Right lobe of liver (tissue), 6 donors: Measurements from ENCODE around the gene MAEA. TPM values are rescaled to one million over a fixed set of nuclear protein-coding genes. Genes with fewer than 3 reads are reported as not detected.

Source experiments
- ATAC-seq, 4 donors: fragments of 200-7000 bp; cut with Tn5 transposase; one replicate each; pipeline ENCODE4 v1.9.1; 2020; ENCODE audit warnings: mild to moderate bottlenecking in 4 of 4, moderate library complexity in 4 of 4
- DNase-seq, 3 donors: peaks; one replicate each; pipeline ENCODE4 v3.0.0-alpha.2; 2020
- H3K27ac ChIP-seq, 3 donors: fragments of 200-600 bp; one replicate each; pipeline ENCODE4 v1.8.0; 2022
- H3K27me3 ChIP-seq, 2 donors: fragments of 200-600 bp; one replicate each; pipeline ENCODE4 v1.8.0; 2022
- H3K36me3 ChIP-seq, 4 donors: fragments of 200-600 bp; sonication (generic) in 1 of 4; one replicate each; pipeline versions ENCODE4 v1.5.1 to v1.8.0; 2017 to 2022; ENCODE audit warnings: control low read depth in 1 of 4
- H3K4me1 ChIP-seq, 4 donors: fragments of 200-600 bp; sonication (generic) in 1 of 4; one replicate each; pipeline versions ENCODE4 v1.5.1 to v1.8.0; 2017 to 2022; ENCODE audit warnings: control low read depth in 1 of 4
- H3K4me3 ChIP-seq, 3 donors: fragments of 200-600 bp; one replicate each; pipeline ENCODE4 v1.8.0; 2022
- H3K9me3 ChIP-seq, 4 donors: fragments of 200-600 bp; sonication (generic) in 1 of 4; one replicate each; pipeline versions ENCODE4 v1.5.1 to v1.8.0; 2017 to 2022; ENCODE audit warnings: control low read depth in 1 of 4
- POLR2A ChIP-seq: fragments of 450-650 bp; IDR thresholded peaks from one replicate; pipeline ENCODE4 v1.6.1; 2017; ENCODE audit warnings: antibody characterized with exemption, mild to moderate bottlenecking
- WGBS: methylation state at CpG from one replicate; pipeline ENCODE4 v1.1.6; 2018; ENCODE audit warnings: low coverage, low lambda C conversion rate; ENCODE audit not compliant: insufficient coverage; ENCODE audit errors: missing lambda C conversion rate; 5-methylcytosine and 5-hydroxymethylcytosine counted together
- intact Hi-C, 2 donors: fragments of 100-400 bp; cut with DNase I; formaldehyde crosslinking; loops; one replicate each; pipeline versions ENCODE4 v1.11.2 to v1.14.1; 2022
- total RNA-seq, 6 experiments: library from RNA; depleted of rRNA in 2 of 6; stranded (reverse); fragments of >200 nt in 2 of 6; fragmentation: NEBNext Ultra II Directional in 3 of 6; extraction: Animal tissue kit (Norgen Biotek cat#: 25700) in 3 of 6; gene quantifications; one replicate each; pipeline versions ENCODE4 v1.1.0 to v1.2.4, GENCODE V29; 2016 to 2023
- TF ChIP-seq, protein P1 (sequence below), 4 donors: fragments of 200-600 bp in 3 of 4; fragments of 450-650 bp in 1 of 4; IDR thresholded peaks; one replicate each; pipeline versions ENCODE4 v1.5.1 to v1.8.0; 2016 to 2022; ENCODE audit warnings: antibody characterized with exemption in 4 of 4, mild to moderate bottlenecking in 2 of 4
- donor health status: DM: no; HTN: yes; CAD: no.
- donor health status: DM: no; HTN: no; CAD: no.
- donor health status: DM: no; HTN: no; CAD: no.
- donor health status: DM: no; HTN: yes; CAD: no.
- donor health status: DM: no; HTN: yes; CAD: no.

The MAEA gene
- total RNA-seq, 6 experiments from 2014 or later: 24.3 to 42.0 (median 27.9) TPM

GRCh38 chr4:1379801-1380331, 90.2 kb downstream of the MAEA start:
- TF ChIP-seq POLR2A: no peak
- no peaks in the 10 kb centered on the region for H3K4me1 ChIP-seq
- no peak overlapping the region for H3K4me3 ChIP-seq
- no peaks in the 10 kb centered on the region for H3K9me3 ChIP-seq
- H3K27me3 ChIP-seq: no peaks in the 10 kb centered on the region
- H3K36me3 ChIP-seq: peaks cover 0 to 14% (median 0%) of the 10 kb centered on the region in 4 donors
- DNase-seq: peak in 2 of 3 donors; percentile 4 to 44
- intact Hi-C loops: no loop called here
- 92% methylated on average over 10 of the region's 31 CpGs for WGBS
- H3K27ac ChIP-seq: no peak overlapping the region
- ATAC-seq: no peak

DNA sequence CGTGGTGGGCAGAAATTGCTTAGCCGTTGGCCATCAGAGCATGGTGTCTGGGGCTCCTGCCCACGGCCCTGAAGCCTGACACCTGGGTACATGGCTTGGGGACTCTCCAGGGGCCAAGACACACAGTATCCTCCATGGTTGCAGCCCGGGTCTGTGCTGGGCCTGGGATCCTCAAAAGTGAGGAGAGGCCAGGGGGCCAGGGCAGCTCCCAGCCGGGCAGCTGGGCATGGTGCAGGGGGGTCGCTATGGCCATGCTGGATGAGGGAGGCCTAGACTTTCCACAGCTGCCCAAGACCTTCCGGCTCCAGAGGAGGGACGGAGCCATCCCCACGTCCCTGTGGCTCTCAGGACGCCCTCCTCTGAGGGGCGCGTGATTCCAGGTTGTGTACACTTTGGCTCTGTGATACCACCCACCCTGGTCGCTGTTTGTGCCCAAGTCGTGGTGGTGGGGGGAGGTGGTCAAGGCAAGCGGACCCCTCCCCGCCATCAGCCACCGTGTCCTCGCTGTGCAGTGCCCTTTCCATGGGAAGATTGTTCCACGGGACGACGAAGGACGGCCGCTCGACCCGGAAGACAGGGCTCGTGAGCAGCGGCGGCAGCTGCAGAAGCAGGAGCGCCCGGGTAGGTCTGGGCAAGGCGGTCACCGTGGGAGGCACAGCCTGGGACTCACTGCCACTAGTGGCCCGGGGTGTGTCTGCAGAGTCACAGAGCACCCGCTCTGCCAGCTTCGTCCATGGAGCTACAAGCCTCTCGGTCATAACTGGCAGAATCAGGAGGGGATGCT, 90.9 kb downstream of the MAEA start:
- Histone ChIP-seq H3K4me1 (no peaks in the 10 kb centered on the region), H3K4me3 (no peak overlapping the region), H3K27ac (no peak overlapping the region), H3K9me3 (no peaks in the 10 kb centered on the region), H3K36me3 (peaks cover 0 to 13% (median 0%) of the 10 kb centered on the region in 4 donors), H3K27me3 (no peaks in the 10 kb centered on the region)
- intact Hi-C loops: no loop called here
- no peak for ATAC-seq
- WGBS: 97% methylated on average over 6 of the region's 36 CpGs
- peak in 2 of 3 donors; percentile 16 to 42 for DNase-seq
- TF ChIP-seq, protein P1, sequence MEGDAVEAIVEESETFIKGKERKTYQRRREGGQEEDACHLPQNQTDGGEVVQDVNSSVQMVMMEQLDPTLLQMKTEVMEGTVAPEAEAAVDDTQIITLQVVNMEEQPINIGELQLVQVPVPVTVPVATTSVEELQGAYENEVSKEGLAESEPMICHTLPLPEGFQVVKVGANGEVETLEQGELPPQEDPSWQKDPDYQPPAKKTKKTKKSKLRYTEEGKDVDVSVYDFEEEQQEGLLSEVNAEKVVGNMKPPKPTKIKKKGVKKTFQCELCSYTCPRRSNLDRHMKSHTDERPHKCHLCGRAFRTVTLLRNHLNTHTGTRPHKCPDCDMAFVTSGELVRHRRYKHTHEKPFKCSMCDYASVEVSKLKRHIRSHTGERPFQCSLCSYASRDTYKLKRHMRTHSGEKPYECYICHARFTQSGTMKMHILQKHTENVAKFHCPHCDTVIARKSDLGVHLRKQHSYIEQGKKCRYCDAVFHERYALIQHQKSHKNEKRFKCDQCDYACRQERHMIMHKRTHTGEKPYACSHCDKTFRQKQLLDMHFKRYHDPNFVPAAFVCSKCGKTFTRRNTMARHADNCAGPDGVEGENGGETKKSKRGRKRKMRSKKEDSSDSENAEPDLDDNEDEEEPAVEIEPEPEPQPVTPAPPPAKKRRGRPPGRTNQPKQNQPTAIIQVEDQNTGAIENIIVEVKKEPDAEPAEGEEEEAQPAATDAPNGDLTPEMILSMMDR (IDR thresholded peaks at IDR 0.05): no peak
- no peak for TF ChIP-seq POLR2A

GRCh38 chr4:1381181-1381621, 91.5 kb downstream of the MAEA start:
- peak in 1 of 3 donors; percentile 12 for DNase-seq
- TF ChIP-seq, protein P1 (IDR thresholded peaks at IDR 0.05): no peak
- TF ChIP-seq POLR2A: no peak
- Histone ChIP-seq H3K4me3 (no peak overlapping the region), H3K27me3 (no peaks in the 10 kb centered on the region), H3K9me3 (no peaks in the 10 kb centered on the region), H3K4me1 (no peaks in the 10 kb centered on the region), H3K36me3 (peaks cover 0 to 20% (median 0%) of the 10 kb centered on the region in 4 donors), H3K27ac (no peak overlapping the region)
- intact Hi-C loops: no loop called here
- 80% methylated on average over 1 of the region's 12 CpGs for WGBS
- no peak for ATAC-seq

- H3K27ac ChIP-seq: no peak overlapping the region
- H3K4me3 ChIP-seq: no peak overlapping the region
- WGBS: 95% methylated on average over 16 of the region's 24 CpGs
- no peaks in the 10 kb centered on the region for H3K4me1 ChIP-seq
- no peaks in the 10 kb centered on the region for H3K27me3 ChIP-seq
- H3K36me3 ChIP-seq: peaks cover 0 to 27% (median 0%) of the 10 kb centered on the region in 4 donors
- TF ChIP-seq, protein P1 (IDR thresholded peaks at IDR 0.05): no peak
- ATAC-seq (no peak), DNase-seq (peak in 2 of 3 donors; percentile 13 to 52)
- intact Hi-C loops: no loop called here
- H3K9me3 ChIP-seq: no peaks in the 10 kb centered on the region
Measured at GRCh38 chr4:1381944-1382541, 92.4 kb downstream of the MAEA start.
